Fibroblast of villous mesenchyme (primary cell): ENCODE data around the gene ANTXR2. TPM values are rescaled to one million over a fixed set of nuclear protein-coding genes. Genes with fewer than 3 reads are reported as not detected.
A peak's percentile ranks its signal among the peaks of the same experiment; 100 is the strongest.

Experiments used
- DNase-seq: peaks from one replicate; pipeline ENCODE4 v3.0.0-alpha.2; 2010; ENCODE audit warnings: low read depth
- H3K4me3 ChIP-seq: 2 replicates; pipeline ENCODE4 v1.5.1; 2011; ENCODE audit warnings: low read depth, mild to moderate bottlenecking, low read length
- CTCF ChIP-seq: IDR thresholded peaks from 2 replicates; pipeline ENCODE4 v1.5.1; 2012; ENCODE audit warnings: low read depth, mild to moderate bottlenecking, low read length; ENCODE audit not compliant: insufficient read depth
- total RNA-seq: library from RNA; depleted of rRNA; stranded (reverse); fragments of >200 nt; gene quantifications from 2 replicates; pipeline ENCODE4 v1.2.3, GENCODE V29; 2012

The ANTXR2 gene
- total RNA-seq, 1 donor, result 107 TPM

GRCh38 chr4:79865201-79865597 is 207.8 kb downstream of the ANTXR2 start:
- no peak overlapping the region for H3K4me3 ChIP-seq
- TF ChIP-seq CTCF, result no peak
- no peak for DNase-seq

- no peak for TF ChIP-seq CTCF
- no peak for DNase-seq
- H3K4me3 ChIP-seq, result no peak overlapping the region
Observed at GRCh38 chr4:79864500-79865200, 208.4 kb downstream of the ANTXR2 start.

- TF ChIP-seq CTCF, result no peak
- no peak for DNase-seq
- H3K4me3 ChIP-seq, result no peak overlapping the region
Observed at GRCh38 chr4:79863333-79863732, 209.7 kb downstream of the ANTXR2 start.

- DNase-seq, result peak; percentile 49
- TF ChIP-seq CTCF, result no peak
- no peak overlapping the region for H3K4me3 ChIP-seq
Observed at GRCh38 chr4:79862821-79863220, 210.2 kb downstream of the ANTXR2 start.

- no peak for TF ChIP-seq CTCF
- no peak for DNase-seq
- H3K4me3 ChIP-seq, result no peak overlapping the region
Observed at GRCh38 chr4:79857811-79858210, 215.2 kb downstream of the ANTXR2 start.

- TF ChIP-seq CTCF, result no peak
- H3K4me3 ChIP-seq, result no peak overlapping the region
- no peak for DNase-seq
Observed at GRCh38 chr4:79856196-79856595, 216.8 kb downstream of the ANTXR2 start.

GRCh38 chr4:79854856-79855502 is 218.1 kb downstream of the ANTXR2 start:
- no peak overlapping the region for H3K4me3 ChIP-seq
- TF ChIP-seq CTCF, result no peak
- DNase-seq, result peak; percentile 96
